Gastroesophageal sphincter (tissue), 4 donors: ENCODE data around the gene BMERB1. TPM values are rescaled to one million over a fixed set of nuclear protein-coding genes. Genes with fewer than 3 reads are reported as not detected.
"Not testable (repeated sequence)": the region's sequence is repeated elsewhere in the genome, so short reads cannot be mapped to it uniquely, and the experiment has no call there.

Source experiments
- ATAC-seq: fragments of 150-250 bp; one replicate; pipeline ENCODE4 v1.9.1; 2016; ENCODE audit warnings: mild to moderate bottlenecking, moderate library complexity
- H3K27ac ChIP-seq, 4 donors: fragments of 200-600 bp; sonication (generic) in 3 of 4; 1 replicate in 3 of 4; 2 replicates in 1 of 4; pipeline ENCODE4 v1.5.1; 2016 to 2019
- H3K27me3 ChIP-seq: fragments of 200-600 bp; sonication (generic); one replicate; pipeline ENCODE4 v1.5.1; 2019
- H3K36me3 ChIP-seq, 2 donors: fragments of 200-600 bp; sonication (generic); one replicate each; pipeline ENCODE4 v1.5.1; 2019; ENCODE audit warnings: control low read depth in 1 of 2
- H3K4me1 ChIP-seq, 3 donors: fragments of 200-600 bp; sonication (generic); 1 replicate in 2 of 3; 2 replicates in 1 of 3; pipeline ENCODE4 v1.5.1; 2016 to 2019; ENCODE audit warnings: control low read depth in 2 of 3
- H3K4me3 ChIP-seq, 2 donors: fragments of 200-600 bp; sonication (generic); one replicate each; pipeline ENCODE4 v1.5.1; 2019; ENCODE audit warnings: mild to moderate bottlenecking in 1 of 2, moderate library complexity in 1 of 2
- H3K9me3 ChIP-seq, 3 donors: fragments of 200-600 bp; sonication (generic); one replicate each; pipeline ENCODE4 v1.5.1; 2017 to 2019; ENCODE audit warnings: control low read depth in 2 of 3
- CTCF ChIP-seq, 4 experiments: fragments of 200-600 bp in 2 of 4; fragments of 450-650 bp in 2 of 4; sonication (generic) in 1 of 4; IDR thresholded peaks; one replicate each; pipeline ENCODE4 v1.5.1; 2017 to 2019; ENCODE audit warnings: antibody characterized with exemption in 4 of 4, mild to moderate bottlenecking in 2 of 4, moderate library complexity in 2 of 4
- EP300 ChIP-seq: sonication (generic); formaldehyde crosslinking; IDR thresholded peaks from one replicate; pipeline ENCODE4 v1.6.1; 2017; ENCODE audit warnings: antibody characterized with exemption, mild to moderate bottlenecking
- POLR2A ChIP-seq, 2 donors: fragments of 450-650 bp; IDR thresholded peaks; one replicate each; pipeline ENCODE4 v1.6.1; 2017; ENCODE audit warnings: antibody characterized with exemption in 2 of 2, mild to moderate bottlenecking in 2 of 2, moderate library complexity in 1 of 2
- POLR2AphosphoS5 ChIP-seq: sonication (generic); formaldehyde crosslinking; IDR thresholded peaks from one replicate; pipeline ENCODE4 v1.6.1; 2017; ENCODE audit warnings: antibody characterized with exemption
- WGBS, 2 donors: methylation state at CpG; one replicate each; pipeline ENCODE4 v1.1.5; 2018; ENCODE audit warnings: low coverage in 1 of 2; 5-methylcytosine and 5-hydroxymethylcytosine counted together
- total RNA-seq, 4 donors: library from RNA; depleted of rRNA; stranded (reverse); fragments of >200 nt; gene quantifications; one replicate each; pipeline ENCODE4 v1.1.0, GENCODE V29; 2016

BMERB1 gene
- total RNA-seq, 4 donors from 2014 or later, result 84.5 to 135 (median 101) TPM

GRCh38 chr16:15564604-15565339, 130.4 kb downstream of the BMERB1 start:
- Histone ChIP-seq H3K36me3 (peaks cover 0 to 21% of the 10 kb centered on the region in 2 donors), H3K9me3 (no peaks in the 10 kb centered on the region), H3K4me1 (peaks cover 0 to 10% (median 5%) of the 10 kb centered on the region in 3 donors), H3K27me3 (no peaks in the 10 kb centered on the region), H3K27ac (no peak overlapping the region), H3K4me3 (no peak overlapping the region)
- 75 to 89% methylated on average over 1 to 7 of the region's 7 CpGs for WGBS, 2 donors
- TF ChIP-seq POLR2AphosphoS5 (no peak), CTCF (IDR thresholded peaks at IDR 0.05) (no peak), POLR2A (IDR thresholded peaks at IDR 0.05) (no peak), EP300 (no peak)
- no peak for ATAC-seq

- no peaks in the 10 kb centered on the region for H3K27me3 ChIP-seq
- H3K4me1 ChIP-seq, result peaks cover 0 to 10% (median 5%) of the 10 kb centered on the region in 3 donors
- TF ChIP-seq CTCF (IDR thresholded peaks at IDR 0.05), result no peak
- no peak for TF ChIP-seq POLR2A (IDR thresholded peaks at IDR 0.05)
- no peak for TF ChIP-seq EP300
- no peak for TF ChIP-seq POLR2AphosphoS5
- no peak overlapping the region for H3K27ac ChIP-seq
- peaks cover 0 to 32% of the 10 kb centered on the region in 2 donors for H3K36me3 ChIP-seq
- H3K4me3 ChIP-seq, result no peak overlapping the region
- 72 to 95% methylated on average over 2 of the region's 2 CpGs for WGBS, 2 donors
- no peak for ATAC-seq
- no peaks in the 10 kb centered on the region for H3K9me3 ChIP-seq
Measured at GRCh38 chr16:15566095-15566494, 131.7 kb downstream of the BMERB1 start.

GRCh38 chr16:15567823-15568222, 133.4 kb downstream of the BMERB1 start:
- WGBS, 2 donors, result 89 to 100% methylated on average over 2 to 3 of the region's 5 CpGs
- Histone ChIP-seq H3K4me3 (no peak overlapping the region), H3K4me1 (peaks cover 0 to 10% (median 5%) of the 10 kb centered on the region in 3 donors), H3K36me3 (peaks cover 0 to 41% of the 10 kb centered on the region in 2 donors), H3K27ac (no peak overlapping the region), H3K9me3 (no peaks in the 10 kb centered on the region), H3K27me3 (no peaks in the 10 kb centered on the region)
- no peak for ATAC-seq
- no peak for TF ChIP-seq POLR2AphosphoS5
- TF ChIP-seq POLR2A (IDR thresholded peaks at IDR 0.05), result no peak
- no peak for TF ChIP-seq EP300
- TF ChIP-seq CTCF (IDR thresholded peaks at IDR 0.05), result no peak

- H3K4me3 ChIP-seq, H3K4me1 ChIP-seq, ATAC-seq, H3K9me3 ChIP-seq, H3K27ac ChIP-seq, H3K27me3 ChIP-seq: not testable (repeated sequence)
- peaks cover 0 to 51% of the 10 kb centered on the region in 2 donors for H3K36me3 ChIP-seq
- WGBS, 2 donors, result 93 to 95% methylated on average over 3 to 4 of the region's 4 CpGs
Measured at GRCh38 chr16:15570666-15571065, 136.3 kb downstream of the BMERB1 start.

GRCh38 chr16:15571557-15571956, 137.2 kb downstream of the BMERB1 start:
- Histone ChIP-seq H3K27me3 (no peaks in the 10 kb centered on the region), H3K9me3 (no peaks in the 10 kb centered on the region), H3K36me3 (peaks cover 0 to 51% of the 10 kb centered on the region in 2 donors), H3K4me1 (peaks cover 0 to 13% (median 0%) of the 10 kb centered on the region in 3 donors), H3K27ac (no peak overlapping the region), H3K4me3 (no peak overlapping the region)
- no peak for ATAC-seq
- TF ChIP-seq POLR2AphosphoS5 (no peak), POLR2A (IDR thresholded peaks at IDR 0.05) (no peak)
- 86 to 100% methylated on average over 4 to 5 of the region's 6 CpGs for WGBS, 2 donors
